ENCODE results near the gene EHD2.

DNA sequence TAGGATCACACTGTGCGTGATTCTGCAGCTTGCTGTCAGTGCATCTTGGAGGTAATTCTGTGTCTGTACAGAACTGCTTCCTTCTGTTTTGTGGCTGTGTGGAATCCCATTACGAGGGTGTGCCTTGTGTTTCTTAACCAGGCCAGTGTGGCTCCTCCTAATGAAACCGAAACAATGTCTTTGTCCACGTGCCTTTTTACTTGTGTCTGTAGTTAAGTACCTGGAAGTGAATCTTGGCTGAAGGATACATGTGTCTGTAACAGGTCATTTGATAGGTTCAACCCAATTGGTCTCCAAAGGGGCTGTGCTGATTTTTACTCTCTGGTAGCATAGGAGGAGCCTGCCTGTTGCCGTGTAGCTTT lies 45.2 kb downstream of the EHD2 start:
- TF ChIP-seq EP300 (IDR thresholded peaks at IDR 0.05) = no peak
- no peak for TF ChIP-seq POLR2AphosphoS5 (IDR thresholded peaks at IDR 0.05)

All from gastroesophageal sphincter (tissue), 2 donors.